HG03457 (cell line): ENCODE results near the gene SERPINA1.

Experiments
- ATAC-seq: cut with Tn5 transposase; IDR thresholded peaks from one replicate; pipeline ENCODE4 v1.9.1; 2021; ENCODE audit warnings: moderate number of reproducible peaks; ENCODE audit not compliant: unreplicated experiment

SERPINA1 gene

DNA sequence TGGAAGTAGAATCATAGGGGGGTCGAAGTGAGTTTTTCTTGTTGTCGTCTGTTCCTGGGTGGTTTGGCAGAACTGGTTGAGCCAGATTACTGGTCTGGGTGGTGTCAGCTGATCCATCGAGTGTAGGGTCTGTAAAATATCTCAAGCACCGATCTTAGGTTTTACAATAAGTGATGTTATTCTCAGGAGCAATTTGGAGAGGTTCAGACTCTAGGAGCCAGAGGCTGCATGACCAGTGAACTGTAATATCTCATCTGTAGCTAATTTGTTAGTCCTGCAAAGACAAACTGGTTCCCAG lies 9.7 kb upstream of the SERPINA1 start:
- ATAC-seq = no peak

DNA sequence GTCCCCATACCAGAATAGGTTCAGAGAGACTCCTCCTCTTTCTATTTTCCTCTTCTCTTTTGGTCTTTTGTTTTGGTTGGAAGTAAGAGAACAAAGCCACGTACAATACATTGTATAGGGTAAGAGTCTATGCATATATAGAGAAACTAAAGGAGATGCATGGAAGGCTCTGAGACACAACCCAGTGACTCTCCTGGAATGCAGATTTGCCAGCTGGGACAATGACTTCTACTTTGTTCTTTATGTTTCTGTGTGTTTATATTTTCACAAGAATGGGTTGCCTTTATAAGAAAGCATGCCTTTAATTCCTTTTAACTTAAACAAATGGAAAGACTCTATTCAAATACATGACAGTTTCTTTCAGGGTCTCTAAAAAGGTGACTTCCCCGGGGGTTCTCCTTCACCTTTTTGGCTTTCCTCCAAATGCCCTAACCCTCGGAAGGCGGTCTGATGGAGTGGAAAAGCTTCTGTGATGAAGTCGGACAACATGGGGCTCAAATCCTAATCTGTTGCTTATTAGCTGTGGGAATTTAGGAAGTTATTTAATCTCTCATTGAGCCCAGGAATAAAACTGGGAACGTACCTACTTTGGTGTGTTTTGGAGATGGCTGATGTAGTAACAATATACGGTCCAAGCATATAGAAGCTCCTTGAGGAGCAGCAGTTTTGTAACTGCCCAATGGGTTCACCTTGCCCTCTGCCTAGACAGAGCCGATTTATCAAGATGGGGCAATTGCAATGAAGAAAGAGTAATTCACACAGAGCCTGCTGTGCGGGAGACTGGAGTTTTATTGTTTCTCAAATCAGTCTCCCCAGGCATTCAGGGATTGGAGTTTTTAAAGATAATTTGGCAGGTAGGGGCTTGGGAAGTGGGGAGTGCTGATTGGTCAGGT lies 9.1 kb upstream of the SERPINA1 start:
- ATAC-seq = no peak

DNA sequence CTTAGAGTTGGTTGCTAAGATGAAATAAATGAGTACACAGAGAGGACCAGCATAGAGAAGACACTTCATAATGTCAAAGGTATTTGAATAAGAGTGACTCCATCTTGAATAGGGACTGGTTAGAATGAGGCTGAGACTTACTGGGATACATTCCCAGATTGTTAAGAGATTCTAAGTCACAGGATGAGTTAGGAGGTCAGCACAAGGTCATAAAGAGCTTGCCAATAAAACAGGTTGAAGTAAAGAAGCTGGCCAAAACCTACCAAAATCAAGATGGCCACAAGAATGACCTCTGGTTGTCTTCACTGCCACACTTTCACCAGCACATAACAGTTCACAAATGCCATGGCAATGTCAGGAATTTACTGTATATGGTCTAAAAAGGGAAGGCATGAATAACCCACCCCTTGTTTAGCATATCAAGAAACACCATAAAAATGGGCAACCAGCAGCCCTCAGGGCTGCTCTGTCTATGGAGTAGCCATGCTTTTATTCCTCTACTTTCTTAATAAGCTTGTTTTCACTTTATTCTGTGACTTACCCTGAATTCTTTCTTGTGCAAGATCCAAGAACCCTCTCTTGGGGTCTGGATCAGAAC lies 8.3 kb upstream of the SERPINA1 start:
- ATAC-seq = no peak

DNA sequence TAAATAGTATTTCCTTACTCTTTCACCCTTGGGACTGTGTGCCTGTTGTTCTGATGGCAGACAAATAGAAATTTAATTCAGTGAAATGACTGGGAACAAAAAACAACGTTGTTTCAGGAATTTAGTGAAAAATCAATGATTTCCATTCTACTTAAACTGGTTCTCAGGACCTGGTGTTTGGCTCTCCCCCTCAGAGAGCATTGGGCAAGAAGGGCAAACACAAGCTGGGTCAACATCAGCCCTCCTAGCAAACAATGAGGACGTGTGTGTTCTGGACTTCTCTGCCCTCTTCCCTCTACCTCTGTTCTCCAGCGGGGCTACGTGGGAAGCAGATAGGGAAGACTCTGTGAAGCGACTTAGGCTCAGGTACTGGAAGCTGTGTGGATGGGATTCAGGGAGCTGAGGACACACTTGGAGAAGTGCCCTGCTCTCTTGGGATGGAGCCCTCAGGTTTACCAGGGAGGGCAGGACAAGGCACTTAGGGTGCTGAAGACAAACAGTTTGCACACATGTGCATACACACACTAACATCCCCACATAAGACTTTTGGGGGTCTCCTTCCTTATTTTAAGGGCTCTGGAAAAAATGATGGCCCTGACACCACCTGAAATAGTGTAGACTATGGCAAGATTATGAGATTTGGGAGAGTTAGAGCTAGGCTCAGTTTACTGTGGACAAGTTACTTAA lies 7.6 kb upstream of the SERPINA1 start:
- ATAC-seq = no peak

DNA sequence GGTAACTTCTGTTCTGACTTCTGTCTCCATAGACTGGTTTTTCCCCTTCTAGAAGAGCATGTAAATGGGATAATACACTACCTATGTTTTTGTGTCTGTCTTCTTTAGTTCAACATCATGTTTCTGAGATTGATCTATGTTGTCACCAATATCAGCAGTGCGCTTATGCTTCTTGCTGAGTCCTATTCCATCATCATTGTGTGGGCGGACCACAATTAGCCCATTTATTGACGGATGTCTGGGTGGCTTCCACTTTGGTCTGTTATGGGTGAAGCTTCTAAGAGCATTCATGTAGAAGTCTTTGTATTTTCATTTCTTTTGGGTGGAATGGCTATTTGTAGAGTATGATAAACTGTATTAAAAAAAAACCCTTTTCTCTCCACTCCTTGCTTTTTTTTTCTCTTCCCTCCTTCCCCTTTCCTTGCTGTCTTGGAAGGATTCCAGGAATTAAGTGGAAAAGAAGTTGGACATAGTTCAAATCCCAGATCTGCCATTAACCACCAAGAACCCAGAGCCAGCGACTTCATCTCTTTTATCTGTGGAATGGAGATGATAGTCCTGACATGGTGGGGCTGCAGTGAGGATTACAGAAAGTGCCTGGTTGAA lies 7.0 kb upstream of the SERPINA1 start:
- ATAC-seq = no peak

DNA sequence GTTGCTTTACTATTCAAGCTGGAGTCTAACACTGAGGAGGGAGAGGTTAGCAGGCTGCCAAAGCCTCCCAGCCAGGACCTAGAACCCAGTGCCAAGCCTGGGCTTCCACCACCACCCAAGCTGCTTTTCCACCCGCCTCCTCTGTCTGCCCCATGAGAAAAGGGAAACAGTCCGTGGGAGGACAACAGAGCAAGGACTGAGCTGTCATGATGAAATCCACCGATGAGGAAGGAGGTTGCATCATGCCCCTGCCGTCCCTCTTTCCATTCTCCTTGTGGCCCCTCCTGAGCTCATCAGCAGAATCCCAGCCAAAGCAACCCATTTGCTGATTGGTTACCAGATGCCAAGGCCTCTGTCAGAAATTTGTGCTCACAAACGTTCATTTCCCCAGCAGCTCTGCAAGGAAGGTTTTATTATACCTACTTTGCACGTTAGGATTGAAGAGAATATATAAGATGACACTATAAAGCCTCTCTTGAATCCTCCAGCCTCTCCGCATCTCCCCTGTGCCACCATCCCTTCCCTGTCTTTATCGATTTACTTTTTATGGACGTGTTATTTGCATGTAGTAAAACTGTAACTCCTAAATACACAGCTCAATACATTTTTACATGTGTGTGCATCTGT lies 6.3 kb upstream of the SERPINA1 start:
- no peak for ATAC-seq

DNA sequence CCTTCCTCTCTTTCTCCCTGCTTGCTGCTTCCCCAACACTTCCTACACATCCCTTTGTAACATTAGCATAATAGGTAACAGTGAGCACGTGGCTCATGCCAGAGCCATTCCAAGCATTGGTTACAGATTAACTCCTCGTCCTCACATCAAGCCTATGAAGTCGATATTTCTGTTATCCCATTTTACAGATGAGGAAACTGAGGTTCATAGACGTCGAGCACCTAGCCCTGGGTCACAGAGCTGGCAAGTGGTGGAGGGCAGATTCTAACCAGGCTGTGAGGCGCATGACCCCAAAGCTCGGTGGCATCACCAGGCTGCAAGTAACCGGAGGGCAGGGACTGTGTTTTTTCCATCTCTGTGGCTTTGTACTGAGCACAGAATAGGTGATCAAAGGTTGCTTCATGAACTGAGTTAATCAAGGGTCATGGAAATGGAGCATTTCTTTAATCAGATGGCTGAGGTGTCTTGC lies 5.7 kb upstream of the SERPINA1 start:
- ATAC-seq = no peak

DNA sequence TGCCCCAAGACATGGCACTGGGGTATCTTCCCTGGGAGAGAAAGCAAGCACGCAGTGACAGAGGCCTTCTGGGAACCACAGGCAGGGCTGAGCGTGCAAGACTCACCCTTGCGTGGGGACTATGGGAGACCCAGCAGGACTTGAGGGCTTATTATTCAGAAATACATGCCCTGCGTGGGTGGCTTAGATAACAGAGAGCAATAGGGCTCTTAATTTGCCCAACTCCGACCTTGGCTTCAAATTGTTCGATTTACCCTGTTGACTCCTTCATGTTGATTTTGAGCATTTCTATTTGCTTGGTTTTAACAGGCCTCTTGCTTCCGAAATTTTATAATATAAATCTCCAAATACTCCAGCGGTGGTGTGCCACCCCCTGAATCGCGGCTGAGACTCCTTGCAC lies 5.1 kb upstream of the SERPINA1 start:
- no peak for ATAC-seq

DNA sequence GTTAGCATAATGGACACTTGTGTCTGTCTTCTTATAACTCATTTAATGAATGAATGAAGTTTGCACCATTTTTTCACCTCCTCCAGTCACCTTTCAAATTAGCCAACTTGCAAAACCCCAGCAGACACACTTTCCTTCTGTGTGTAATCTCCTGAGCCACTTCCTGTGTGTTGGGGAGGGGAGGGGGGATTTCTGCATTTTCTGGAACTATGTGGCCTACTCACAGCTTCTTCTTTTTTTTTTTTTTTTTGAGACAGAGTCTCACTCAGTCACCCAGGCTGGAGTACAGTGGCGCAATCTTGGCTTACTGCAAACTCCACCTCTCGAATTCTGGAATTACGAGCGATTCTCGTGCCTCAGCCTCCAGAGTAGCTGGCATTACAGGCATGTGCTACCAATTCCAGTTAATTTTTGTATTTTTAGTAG lies 4.1 kb upstream of the SERPINA1 start:
- no peak for ATAC-seq

DNA sequence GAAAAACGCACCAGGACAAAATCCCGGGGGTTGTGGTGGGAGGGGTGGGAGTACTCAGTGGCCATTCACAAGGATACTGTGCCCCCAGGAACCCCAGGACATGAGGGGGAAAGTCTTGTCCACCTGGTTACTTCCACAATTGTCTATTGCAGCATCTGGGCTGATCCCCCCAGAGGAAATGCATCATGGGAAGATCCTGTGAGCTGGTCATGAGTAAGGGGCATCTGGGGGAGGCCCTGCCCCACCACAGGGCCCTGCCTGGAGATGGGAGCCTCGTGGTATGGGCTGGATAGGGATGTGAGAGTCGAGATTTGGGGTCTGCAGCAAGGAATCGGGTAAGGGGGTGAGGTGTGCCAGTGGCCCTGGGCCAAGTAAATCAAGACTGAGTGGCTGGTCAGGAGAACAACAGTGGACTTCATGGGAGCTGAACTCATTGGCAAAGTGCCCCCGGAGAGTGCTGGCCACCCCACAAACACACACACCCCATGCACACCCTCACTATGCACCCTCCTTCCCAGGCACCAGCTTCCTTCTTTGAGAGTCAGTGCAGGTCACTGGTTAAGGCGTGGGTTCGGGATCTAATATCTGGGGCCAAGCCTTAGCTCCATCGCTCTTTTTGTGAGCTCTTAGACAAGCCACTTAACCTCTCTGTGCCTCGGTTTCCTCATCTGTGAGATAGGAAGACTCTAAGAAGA lies 3.0 kb upstream of the SERPINA1 start:
- no peak for ATAC-seq

DNA sequence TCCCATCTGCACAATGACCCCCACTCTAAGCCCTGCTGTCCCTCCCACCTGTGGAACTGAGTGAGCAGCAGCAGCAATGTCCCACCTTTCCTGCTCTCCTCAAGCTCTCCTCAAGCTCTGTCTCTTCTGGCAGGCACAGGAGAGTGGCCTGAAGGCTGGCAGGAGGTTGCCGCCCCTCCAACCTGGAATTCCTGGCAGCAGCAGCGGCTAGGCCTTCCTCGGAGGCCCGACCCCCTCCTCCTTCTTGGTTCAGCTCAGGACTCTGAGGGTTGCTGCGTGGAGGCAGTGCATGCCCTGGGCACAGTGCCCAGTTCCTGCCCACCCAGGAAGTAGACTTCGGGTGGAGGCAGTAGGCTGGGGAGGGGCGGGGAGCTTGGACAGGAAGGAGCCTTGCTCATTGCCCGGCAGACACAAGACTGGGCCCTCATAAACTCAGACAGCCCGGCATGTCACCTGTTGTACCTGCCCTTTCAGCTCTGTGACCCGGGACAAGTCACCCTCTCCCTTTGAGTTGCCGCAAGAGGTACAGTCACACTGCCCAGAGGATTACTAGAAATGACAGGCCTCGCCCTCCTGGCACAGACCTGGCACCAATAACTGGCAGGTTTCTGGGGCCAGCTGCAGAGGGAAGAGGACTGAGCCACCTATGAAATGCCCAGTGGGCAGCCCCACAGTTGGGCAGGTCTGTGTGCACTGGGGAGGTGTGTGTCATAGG lies 2.1 kb upstream of the SERPINA1 start:
- no peak for ATAC-seq

DNA sequence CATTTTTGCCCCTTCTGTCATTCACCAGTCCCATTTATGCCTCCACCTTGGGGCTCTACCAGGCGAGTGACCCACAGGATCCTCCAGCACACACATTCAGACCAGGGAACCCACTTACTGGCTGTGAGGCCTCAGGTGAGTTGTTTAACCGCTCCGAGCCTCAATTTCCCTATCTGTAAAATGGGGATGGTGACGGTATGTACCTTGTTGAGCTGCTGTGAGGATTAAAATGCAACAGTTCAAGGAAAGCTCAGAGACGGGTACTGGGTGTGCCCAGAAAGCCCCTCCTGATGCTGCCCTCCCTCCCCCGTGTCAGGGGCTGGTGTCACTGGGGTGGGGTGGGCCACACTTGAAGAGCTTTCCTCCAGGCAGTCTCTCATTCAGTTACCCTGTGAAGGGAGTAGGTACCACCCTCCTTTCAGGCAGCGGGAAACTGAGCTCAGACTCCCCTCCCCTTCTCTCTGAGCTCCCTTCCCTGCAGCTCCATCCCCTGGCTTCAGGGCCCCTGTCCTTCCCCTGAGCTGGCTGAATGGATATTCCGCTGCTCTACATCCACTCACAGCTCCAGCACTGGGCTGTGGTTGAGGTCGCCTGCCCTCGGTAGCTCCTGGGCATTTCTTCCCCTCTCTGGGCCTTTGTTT lies 1.4 kb upstream of the SERPINA1 start:
- ATAC-seq = no peak

DNA sequence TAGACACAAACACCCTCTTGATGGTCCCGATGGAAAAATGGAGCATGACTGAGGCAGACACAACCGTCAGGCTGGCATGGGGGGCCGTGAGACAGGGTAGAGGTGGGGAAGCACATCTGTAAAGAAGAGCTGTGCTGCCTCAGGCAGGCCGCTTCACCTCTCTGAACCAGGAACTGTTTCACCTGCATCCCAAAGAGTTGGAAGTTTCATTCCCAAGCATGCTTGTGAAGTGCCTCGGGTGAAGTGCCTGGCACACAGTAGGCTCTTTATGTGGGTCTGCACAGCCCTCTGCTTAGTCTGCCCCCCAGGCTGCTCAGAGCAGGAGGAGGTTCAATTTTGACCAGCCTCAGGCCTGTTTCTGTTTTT lies 685 bp upstream of the SERPINA1 start:
- no peak for ATAC-seq

DNA sequence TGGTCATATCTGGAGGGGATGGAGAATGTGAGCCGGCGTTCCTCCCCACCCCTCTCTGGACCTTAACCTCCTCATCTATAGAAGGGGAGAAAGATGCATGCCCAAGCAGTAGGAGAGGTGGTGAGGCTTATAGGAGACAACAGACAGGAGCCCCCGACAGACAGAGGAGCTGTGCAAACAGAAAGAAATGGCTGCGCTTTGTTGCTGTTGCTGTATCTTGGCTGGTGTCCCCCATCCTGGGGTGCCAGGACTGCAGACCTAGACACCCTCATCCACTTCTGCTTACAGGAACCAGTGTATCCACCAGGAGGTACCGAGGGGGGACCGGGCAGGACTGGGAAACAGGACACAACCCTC lies 397 bp downstream of the SERPINA1 start:
- ATAC-seq = no peak

DNA sequence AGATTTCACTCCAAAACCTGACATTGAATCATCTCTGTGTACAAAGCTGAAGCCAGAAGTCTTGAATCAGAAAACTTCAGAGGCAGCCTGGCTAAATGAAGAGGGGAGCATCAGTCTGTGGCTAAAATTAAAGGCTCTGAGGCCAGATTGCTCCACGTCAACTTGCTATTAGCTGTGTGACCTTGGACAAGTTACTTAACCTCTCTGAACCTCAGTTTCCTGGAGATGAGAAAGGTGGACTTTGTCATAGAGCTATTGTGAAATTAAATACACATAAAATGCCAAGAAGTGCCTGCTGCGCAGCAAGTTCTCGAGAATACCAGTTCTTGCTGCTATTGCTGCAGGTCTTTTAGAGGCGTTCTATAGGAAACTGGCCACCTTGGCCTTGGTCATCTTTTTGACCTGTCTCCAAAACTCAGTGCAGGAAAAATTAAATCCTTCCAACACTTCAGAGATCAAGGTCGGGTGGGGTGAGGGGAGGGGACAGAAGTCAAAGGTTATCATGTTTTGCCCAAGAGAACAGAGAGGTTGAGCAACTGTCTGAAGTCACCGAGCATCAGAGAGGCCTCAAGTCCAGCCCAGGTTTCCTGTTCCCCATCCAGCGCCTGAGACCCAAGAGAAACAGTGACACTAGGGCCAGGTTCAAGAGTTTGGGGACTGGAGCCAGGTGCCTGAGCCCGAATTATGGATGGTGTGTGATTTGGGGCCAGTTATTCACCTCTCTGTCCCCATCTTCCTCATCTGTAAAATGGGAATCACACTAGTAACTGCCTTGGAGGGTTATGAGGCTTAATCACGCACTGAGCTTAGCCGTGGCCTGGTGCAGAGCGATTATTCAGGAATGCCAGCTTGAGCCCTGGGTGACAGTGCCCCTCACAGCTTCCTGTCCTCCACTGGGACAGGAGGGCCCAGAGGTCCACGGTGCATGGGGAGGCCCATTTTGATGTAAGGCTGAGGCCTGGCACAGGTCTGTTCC lies 1.1 kb downstream of the SERPINA1 start:
- no peak for ATAC-seq

DNA sequence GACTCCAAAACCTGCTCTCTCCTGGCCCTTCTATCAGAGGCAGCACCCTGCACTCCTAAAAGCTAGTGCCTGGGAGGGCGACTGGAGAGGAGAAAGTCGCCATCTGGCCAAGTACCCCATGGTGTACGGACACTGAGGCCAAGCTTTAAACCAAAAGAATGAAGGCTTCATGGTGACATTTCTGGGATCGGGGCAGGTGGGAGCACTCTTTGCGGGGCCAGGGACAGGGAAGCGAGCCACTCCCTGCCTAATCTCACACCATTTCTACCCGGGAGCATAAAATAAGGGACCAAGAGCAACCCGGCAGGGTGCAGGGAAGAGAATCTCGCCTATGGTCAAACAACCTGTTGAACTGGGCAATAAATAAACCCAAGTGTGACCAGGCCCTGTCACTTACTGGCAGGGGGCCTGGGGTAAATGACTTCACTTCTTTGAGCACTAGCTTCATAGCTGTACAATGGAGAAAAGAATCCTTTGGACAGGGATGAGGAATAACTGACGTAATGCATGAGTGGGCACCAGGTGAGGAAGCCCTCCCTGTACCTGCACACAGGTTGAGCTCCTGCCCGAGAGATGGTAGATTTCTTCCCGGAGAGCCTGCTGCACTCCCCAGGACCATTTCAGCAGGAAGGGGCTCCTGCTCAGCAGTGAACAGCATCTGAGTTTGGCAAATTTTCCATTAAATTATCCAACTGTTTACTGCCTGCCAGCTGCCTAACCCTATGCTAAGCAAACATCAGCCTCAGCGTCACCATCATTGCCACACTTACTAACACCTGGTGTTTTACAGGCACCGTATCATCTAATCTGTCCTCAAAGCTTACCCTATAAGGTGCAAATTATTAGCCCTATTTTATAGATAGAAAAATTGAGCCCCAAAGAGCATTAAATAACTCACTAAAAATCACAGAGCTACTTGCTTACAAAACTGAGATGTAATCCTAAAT lies 2.0 kb downstream of the SERPINA1 start:
- no peak for ATAC-seq

DNA sequence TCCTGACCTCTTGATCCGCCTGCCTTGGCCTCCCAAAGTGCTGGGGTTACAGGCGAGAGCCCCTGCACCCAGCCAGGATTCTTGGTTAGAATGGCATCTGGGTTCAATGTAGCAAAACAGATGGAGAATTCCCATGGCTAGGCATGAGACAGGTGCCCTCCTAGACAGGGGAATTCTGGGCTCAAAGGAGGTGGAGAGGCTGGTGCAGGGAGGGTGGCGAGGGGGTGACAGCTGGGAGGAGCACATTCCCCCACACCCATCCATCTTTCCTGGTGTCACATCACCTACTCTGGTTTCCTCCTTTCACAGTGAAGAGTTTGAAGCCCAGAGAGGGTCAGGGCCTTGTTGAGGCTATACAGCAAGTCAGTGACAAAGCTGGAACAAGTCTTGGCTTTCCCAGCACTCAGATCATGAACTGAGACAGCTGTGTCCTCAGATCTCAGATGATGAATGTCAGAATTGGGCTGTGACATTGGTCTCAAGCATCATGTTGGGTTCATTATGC lies 2.8 kb downstream of the SERPINA1 start:
- ATAC-seq = no peak
